Stimulated activated CD4-positive, alpha-beta T cell treated with anti-CD3 and anti-CD28 coated beads, Interleukin-15, amount 100 ng/mL, for 1 hour (primary cell): Measurements from ENCODE around the gene PNPLA1.

Experiments used
- DNase-seq, 2 donors: peaks; one replicate each; pipeline ENCODE4 v3.0.0-alpha.2; 2020; ENCODE audit warnings: low read depth in 1 of 2, low spot score in 1 of 2

PNPLA1 gene

DNA sequence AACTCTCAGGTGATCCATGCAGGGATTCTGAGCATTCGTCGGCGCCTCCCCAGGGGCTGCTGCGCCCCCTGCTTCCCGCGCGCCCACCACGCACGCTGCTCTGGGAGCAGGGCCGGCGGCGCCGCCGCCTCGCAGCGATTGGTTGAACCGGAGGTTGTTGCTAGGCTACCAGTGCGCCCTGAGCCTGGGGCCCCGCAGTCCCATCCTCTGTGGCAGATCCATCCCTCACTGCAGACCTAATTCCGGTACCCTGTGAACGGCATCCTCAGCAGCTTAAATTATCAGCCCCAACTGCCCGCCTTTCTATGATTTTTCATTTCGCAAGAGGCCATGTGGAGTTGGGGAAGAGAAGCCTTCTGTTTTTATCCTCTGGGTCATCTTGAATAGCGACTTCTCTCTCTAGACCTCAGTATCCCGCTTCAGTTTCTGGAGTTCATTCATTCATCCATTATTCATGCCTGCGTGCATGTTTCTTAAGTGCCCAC is 15.4 kb downstream of the PNPLA1 start:
- DNase-seq, result no peak

DNA sequence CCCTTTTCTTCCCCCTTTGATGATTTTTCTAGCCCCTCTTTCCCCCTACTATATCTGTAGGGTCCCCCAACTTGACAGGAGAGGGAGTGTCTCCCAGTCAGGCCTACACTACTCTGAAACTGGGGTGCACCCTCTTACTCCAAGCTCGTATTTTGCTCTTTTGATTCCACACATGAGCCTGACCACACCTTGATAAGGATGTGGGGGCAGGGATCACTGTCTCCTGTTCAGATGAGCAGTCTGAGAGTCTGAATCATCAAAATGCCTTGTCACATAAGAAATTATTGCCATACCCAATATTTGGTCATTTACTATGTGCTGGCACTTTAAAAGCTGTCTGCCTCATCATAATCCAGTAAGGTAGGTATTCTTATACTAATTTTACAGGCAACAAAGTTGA is 15.9 kb downstream of the PNPLA1 start:
- no peak for DNase-seq

DNA sequence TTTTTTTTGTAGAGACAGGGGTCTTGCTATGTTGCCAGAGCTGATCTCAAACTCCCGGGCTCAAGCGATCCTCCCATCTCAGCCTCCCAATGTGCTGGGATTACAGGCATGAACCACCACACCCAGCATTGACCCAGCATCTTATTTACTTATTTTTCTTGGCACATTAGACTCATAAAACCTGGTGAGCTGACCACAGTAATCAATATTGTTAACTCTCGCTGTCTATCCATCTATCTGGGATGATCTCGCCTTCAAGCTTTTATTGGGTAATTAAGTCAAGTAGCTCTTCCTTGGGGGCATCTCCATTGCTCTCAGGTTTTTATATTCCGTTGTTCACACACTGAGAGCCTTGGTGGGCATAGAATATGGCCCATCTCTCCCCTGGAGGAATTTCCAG is 17.0 kb downstream of the PNPLA1 start:
- DNase-seq, result no peak

DNA sequence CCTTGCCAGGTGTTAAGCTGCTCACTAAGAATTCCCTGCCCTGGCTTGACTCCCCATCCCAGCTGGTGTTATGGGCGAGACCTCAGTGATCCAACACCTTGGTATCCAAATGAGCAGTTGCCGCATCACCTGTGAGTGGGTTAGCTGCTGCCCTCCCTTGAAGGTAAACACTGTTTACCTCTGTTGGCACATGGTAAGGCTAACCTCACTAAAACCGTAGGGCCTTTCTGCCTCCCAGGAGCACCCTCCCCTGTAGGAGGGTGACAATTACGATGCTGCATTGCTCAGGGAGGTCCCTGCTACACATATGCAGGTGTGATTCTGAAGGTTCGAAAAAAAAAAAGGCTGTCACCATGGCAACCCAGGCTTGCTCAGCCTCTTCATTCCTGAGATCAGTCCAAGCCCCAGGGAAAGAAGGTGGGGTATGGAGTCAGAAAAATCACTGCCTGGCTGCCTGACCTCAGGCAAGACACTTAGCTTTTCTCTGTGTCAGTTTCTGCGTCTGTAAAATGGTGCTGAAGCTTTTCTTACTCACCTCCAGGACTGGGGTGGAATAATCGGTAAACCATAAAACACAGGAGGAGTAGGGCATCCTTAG is 19.5 kb downstream of the PNPLA1 start:
- DNase-seq, result no peak

DNA sequence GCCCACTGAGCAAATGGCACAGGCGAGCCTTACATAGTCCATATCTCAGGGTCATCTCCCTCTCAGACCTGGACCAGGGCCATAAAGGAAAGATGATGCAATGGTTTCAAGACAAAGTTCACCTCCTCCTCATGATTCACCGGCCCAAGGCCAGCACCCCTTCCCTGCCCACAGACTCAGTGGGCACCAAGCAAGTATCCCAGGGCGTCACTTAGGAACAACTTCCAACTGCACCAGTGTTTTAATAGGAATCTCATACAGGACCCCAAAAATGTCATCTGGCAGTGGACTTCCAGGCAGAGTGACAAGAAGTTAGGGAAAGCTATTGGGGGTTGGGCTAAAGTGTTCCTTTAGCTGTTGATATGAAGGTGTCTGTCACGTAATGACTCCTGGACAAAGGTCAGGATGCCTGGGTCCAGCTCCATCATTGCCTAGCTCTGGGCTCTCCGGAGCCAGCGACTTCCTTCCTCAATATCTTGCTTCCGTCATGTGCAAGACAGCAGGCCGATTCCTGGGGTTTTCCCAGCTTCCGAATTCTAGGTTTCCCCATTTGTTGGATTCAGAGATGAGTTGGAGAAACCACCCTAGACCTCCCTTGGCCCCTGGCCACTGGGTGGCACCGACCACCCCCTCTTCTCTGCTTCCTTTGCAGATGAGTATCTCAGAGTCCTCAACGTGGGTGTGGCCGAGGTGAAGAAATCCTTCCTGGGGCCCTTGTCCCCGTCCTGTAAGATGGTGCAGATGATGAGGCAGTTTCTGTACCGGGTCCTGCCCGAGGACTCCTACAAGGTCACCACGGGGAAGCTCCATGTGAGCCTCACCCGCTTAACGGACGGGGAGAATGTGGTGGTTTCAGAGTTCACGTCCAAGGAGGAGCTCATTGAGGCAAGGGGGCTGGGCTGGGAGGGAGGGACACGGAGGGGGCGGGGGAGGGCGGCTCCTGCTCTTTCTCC is 21.1 kb downstream of the PNPLA1 start:
- no peak for DNase-seq

DNA sequence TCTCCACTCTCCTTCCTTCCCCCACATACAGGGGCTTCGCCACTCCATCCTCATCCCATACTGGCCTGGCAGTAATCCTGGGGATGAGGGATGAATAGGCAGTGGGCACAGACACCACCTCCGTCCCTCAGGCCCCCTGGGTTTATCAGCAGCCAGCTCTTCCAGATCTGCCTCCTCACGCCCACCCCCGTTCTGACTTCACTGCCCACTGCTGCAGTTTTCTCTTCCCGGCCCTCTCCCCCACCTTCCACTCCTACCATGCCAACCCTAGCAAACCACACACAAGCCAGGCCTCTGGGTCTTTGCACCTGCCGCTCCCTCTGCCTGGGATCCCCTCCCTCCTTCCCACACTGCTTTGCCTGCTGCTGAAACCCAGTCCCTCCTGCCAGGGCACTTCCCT is 22.3 kb downstream of the PNPLA1 start:
- DNase-seq, result no peak

DNA sequence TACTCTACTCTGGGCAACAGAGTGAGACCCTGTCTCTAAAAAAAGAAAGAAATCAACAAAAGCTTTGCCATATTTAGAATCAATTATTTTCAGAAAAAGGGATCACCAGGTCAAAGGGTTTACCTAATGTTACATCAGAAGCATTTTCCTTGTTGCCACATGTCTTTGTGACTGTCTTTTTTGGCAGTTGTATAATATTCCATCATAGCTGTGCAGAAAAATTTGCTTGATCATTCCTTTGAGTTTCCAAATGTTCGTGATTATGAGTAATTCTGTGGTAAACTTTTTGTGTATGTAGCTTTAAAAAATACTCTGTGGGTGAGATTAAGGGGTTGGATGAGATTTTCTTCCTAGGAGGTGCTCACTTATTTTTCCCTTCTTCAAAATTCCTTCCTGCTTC is 26.4 kb downstream of the PNPLA1 start:
- no peak for DNase-seq

DNA sequence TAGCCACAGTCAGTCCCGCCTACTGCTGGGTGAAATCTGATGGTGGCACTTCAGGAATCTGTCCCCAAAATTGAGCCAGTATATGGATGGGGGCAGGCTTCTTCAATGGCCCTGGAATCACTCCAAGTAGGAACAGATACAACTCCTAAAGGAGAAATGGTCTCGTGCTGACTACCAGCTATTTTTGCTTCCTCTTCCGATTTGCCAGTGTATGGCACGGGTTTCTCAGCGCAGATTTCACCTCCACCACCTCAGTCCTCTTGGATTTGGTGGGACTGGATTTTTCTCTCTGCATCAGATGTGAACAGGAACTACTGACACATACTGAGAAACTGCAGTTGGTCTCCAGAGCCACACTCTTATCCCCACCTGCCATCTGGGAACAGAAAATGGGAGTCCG is 27.2 kb downstream of the PNPLA1 start:
- DNase-seq, result no peak

DNA sequence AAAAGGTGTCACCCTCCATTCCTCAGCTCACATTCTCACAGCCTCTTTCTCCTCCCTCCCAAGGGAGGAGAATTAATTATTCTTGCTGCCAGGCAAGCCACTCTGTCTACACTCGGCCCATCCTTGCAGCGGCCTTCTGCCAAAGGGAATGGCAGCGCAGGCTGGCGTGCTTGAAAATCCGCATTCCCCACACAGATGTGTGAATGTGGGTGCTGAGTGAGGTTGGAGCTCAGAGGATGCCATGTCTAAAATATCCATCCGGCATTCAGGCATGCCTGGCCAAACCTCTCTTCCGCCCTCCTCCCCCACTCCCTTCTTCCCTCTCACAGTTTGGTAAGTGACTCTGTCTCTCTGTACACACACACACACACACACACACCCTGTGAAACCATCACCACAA is 27.7 kb downstream of the PNPLA1 start:
- DNase-seq, result no peak

DNA sequence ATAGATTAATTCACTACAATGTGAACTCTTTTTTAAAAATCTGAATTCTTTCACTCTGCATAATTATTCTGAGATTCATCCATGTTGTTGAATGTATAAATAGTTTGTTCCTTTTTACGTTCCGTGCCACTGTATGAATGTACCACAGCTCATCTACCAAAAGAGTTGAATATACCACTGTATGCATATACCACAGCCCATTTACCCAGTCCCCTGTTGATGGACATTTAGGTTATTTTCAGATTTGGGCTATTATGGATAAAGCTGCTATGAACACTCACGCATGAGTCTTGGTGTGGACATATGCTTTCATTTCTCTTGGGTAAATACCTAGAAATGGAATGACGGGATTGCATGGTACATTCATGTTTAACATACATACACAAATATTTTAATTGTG is 28.2 kb downstream of the PNPLA1 start:
- no peak for DNase-seq

DNA sequence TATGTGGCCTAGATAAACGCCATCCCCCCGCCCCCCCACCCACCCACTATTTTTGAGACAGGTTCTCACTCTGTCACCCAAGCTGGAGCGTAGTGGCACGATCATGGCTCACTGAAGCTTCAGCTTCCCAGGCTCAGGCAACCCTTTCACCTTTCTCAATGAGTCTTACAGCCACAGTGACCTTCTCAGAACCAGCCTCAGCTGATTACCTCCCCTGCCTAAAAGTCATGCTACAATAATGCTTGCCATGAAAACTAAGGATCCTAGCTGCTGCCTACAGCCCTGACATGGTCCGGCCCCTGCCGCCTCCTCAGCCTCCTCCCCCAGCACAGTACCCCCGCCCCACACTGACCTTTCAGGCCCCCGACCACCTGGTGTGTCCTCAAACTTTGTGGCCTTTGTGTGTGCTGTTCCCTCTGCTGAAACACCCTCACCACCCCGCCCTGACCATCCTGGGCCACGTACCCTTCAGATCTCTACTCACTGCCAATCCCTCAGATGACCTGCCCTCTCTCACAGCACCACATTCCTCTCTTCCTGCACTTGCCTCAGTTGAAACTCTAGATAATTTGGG is 31.3 kb downstream of the PNPLA1 start:
- no peak for DNase-seq

DNA sequence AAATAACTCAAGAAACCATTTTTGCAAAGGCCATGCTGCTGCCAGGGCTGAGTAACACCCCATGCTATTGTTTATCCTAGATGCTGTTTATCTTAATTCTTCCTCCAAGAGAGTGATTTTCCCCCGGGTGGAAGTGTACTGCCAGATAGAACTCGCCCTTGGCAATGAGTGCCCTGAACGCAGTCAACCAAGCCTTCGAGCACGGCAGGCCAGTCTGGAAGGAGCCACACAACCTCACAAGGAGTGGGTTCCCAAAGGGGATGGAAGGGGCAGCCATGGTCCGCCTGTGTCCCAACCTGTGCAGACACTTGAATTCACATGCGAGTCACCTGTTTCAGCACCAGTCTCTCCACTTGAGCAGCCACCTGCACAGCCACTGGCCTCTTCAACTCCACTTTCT is 31.9 kb downstream of the PNPLA1 start:
- no peak for DNase-seq

DNA sequence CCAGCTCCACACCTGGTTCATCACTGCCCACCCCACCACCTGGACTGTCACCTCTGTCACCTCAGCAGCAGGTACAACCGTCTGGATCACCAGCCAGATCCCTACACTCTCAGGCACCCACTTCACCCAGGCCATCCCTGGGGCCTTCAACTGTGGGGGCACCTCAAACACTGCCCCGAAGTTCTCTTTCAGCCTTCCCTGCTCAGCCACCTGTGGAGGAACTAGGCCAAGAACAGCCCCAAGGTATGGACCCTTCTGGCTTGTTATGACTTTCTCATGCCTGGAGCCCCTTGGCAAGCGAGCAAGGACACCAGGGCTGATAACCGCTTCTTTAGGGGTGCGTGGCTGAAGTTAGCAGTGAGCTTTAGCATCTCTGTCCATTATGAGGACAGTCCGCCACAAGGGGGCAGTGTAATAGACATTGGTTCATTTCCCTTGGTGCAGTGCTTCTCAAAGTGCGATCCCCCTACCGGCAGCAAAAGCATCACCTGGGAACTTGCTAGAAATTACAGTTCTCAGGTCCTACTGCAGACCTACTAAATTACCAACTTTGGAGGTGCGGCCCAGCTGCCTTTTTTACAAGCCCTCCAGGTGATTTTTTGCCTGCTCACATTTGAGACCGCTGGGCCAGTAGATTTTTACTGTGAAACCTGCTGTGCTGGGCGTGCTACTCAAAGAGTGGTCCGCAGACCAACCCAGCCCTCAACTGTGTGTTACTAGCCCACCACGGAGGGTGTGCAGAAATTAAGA is 32.5 kb downstream of the PNPLA1 start:
- peak; percentile 71 to 81 for DNase-seq

DNA sequence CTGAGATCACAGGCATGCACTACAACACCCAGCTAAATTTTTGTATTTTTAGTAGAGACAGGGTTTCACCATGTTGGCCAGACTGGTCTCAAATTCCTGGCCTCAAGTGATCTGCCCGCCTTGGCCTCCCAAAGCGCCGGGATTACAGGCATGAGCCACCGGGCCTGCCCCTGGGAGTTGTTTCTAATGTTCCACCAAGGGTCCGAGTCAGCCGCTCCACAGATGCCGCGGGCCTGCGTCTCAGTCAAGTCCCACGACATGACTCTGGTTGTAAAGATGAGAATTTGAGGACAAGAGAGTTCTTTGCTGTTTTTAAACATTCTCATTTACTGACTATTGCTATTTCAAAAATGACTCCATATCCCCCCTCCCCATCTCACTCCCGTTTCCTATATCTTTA is 36.0 kb downstream of the PNPLA1 start:
- no peak for DNase-seq

DNA sequence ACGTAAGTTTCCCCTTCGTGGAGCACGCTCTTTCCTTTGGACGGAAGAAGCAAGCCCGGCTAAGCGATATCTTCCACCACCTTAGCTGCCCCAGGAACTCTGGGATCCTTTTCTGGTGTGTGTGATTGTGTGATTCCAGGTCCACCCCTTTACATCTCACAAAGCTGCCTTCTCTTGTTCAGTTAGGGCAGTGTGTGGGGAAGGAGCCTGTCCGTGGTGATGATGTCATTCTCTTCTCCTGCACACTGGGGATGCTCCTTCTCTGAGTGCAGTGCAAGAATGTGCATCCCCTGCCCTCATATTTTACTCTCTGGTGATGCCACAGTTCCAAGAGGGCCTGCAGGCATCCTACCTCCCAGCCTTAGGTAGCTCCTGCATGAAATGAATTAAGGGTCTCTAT is 36.5 kb downstream of the PNPLA1 start:
- no peak for DNase-seq

DNA sequence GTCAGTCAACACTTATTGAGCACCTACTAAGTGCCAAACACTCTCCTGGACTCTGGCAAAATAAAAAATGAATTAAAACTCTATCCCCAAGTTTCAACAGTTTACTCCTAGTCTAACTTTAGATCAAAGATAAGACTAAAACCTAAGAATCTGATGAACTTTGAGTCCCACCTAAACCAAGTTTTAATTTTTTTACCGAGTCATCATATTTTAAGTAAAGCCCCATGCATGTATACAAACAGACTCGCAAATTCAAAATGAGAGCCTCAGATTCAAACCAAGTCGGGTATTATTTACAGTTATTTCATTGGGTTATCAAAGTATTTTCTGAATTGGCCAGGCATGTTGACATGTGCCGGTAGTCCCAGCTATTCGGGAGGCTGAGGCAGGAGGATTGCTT is 38.7 kb downstream of the PNPLA1 start:
- no peak for DNase-seq

DNA sequence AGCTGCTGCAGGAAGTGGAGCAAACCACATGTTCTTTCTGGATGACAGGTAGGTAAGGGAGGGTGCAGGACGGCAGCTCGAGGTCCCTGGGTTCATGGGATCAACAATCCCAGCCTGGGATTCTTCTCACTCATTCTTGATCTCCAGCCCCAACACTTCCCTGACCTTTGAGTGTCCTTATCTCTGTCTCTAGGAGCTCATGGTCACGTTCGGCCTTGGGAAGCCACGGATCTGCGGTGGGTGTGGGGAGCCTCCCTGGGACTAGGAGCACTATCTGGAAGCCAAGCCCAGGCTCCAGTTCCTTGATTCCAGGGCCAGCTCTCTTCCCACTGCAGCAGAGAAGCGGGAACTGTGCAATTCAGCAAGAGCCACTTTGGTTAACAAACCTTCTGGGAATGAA is 39.3 kb downstream of the PNPLA1 start:
- DNase-seq, result no peak

DNA sequence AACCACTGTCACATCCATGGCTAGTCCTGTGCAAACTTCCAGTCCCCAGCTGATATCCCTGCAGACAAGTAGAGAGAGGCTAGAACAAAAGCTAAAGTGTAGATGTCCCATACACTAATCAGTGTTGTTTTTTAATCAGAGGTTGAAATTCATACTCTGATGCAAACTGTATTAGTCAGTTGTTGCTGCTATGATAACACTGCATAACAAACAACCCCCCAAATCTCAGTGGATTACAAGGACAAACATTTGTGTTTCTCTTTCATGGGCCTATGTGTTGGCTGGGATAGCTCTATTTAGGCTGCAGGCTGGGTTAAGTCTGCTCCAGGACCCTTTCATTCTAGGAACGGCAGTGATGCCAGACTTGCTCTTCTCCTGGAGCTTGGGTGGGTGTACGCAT is 40.0 kb downstream of the PNPLA1 start:
- no peak for DNase-seq

DNA sequence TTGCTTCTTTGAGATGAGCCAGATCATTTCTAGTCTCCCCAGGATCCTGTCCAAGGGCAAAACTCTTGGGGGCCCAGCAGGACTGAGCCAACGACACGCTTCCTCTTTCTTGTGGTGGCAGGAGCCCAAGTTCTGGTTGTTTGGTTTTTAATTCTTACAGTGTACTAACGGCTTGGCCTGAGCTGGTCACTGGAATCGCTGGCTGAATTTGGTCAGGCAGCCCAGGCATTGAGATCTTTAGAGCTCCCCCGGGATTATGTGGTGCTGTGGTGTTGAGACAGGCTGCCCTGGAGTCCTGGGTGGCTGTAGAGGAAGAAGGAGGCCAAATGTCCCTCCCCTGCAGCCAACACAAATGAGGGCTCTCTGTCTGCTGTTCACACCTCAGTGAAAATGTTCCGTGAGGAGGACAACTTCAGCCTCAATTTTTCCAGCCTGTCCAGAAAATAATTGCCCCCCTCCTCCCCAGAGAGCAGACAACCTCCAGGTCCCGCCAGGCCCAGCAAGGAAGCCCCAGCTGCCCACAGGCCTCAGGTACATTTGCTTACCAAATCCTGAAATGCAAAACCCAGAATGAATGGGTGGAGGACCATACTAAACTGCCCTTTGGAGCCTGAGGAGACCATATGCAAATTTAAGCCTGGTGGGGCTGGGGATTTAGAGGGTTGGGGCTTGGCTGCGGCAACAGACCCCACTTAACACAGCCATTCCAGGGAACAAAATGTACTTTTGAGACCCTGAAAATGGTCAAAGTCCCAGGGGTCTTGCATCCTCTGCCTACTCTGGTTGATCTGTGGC is 43.2 kb downstream of the PNPLA1 start:
- DNase-seq, result no peak

DNA sequence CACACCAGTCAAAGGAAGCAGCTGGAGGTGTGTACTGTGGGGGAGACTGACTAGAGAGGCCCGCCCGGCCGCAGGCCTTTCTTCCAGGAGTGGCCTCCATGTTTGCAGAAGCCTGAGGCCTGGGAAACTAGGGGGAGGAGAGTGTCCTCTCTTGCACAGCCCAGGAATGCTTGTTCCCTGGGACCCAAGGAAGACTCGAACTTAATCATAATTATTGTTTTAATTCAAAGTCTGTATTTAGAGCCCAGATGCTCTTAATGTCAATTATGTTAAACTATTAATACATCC is 43.7 kb downstream of the PNPLA1 start:
- no peak for DNase-seq
